Measurements from ENCODE around the gene VPS25. TPM values are rescaled to one million over a fixed set of nuclear protein-coding genes. Genes with fewer than 3 reads are reported as not detected.

Gene VPS25
- total RNA-seq, 4 donors from 2014 or later, result 44.3 to 53.4 (median 48.4) TPM

Small RNA genes within 50 kb of the gene (small RNA-seq; reads per million reads assigned to genes)
- gene HMGN2P15 (not detected), gene MIR6781 (not detected)

Other genes starting within 250 kb of the VPS25 start
- 10 to 100 TPM; 48.5 to 80.9 (median 57.3) TPM for gene NAGLU, start 237.2 kb upstream of the VPS25 start, total RNA-seq
- gene HSD17B1, start 220.5 kb upstream of the VPS25 start, total RNA-seq, result 1 to 10 TPM; 1.6 to 8.7 (median 3.4) TPM
- 10 to 100 TPM; 21.8 to 33.5 (median 26.2) TPM for gene COASY, start 211.3 kb upstream of the VPS25 start, total RNA-seq
- gene MLX, start 206.3 kb upstream of the VPS25 start, total RNA-seq, result 10 to 100 TPM; 41.8 to 53.0 (median 50.3) TPM
- gene PSMC3IP, start 195.7 kb upstream of the VPS25 start, total RNA-seq, result 1 to 10 TPM; 1.7 to 4.7 (median 3.3) TPM
- gene RETREG3, start 164.1 kb upstream of the VPS25 start, total RNA-seq, result 10 to 100 TPM; 37.0 to 70.3 (median 55.5) TPM
- gene TUBG1, start 163.8 kb upstream of the VPS25 start, total RNA-seq, result 10 to 100 TPM; 19.8 to 45.8 (median 27.1) TPM
- 10 to 100 TPM; 16.5 to 27.9 (median 20.0) TPM for gene TUBG2, start 114.2 kb upstream of the VPS25 start, total RNA-seq
- 10 to 100 TPM in 3 of 4 donors, 1 to 10 TPM in 1; 3.8 to 29.6 (median 12.1) TPM for gene PLEKHH3, start 96.5 kb upstream of the VPS25 start, total RNA-seq
- 1 to 10 TPM in 3 of 4 donors, not detected in 1; 1.3 to 3.0 (median 1.9) TPM for gene CCR10, start 91.6 kb upstream of the VPS25 start, total RNA-seq
- 1 to 10 TPM; 1.8 to 9.0 (median 4.2) TPM for gene CNTNAP1, start 90.9 kb upstream of the VPS25 start, total RNA-seq
- 10 to 100 TPM; 42.0 to 91.1 (median 50.9) TPM for gene EZH1, start 28.4 kb upstream of the VPS25 start, total RNA-seq
- 10 to 100 TPM; 51.3 to 90.6 (median 68.1) TPM for gene RAMP2, start 12.2 kb upstream of the VPS25 start, total RNA-seq
- gene WNK4, start 7.2 kb downstream of the VPS25 start, total RNA-seq, result 1 to 10 TPM in 2 of 4 donors, under 1 TPM in 2; 0.50 to 3.9 (median 1.4) TPM
- 10 to 100 TPM; 39.9 to 82.7 (median 71.2) TPM for gene COA3, start 25.3 kb downstream of the VPS25 start, total RNA-seq
- 1 to 10 TPM in 1 of 4 donors, under 1 TPM in 1, not detected in 2; 0.09 to 2.9 TPM for gene CNTD1, start 25.4 kb downstream of the VPS25 start, total RNA-seq
- gene BECN1, start 50.8 kb downstream of the VPS25 start, total RNA-seq, result 100 to 1,000 TPM in 1 of 4 donors, 10 to 100 TPM in 3; 75.0 to 118 (median 88.7) TPM
- 100 to 1,000 TPM in 1 of 4 donors, 10 to 100 TPM in 3; 72.1 to 122 (median 77.8) TPM for gene PSME3, start 59.9 kb downstream of the VPS25 start, total RNA-seq
- 10 to 100 TPM in 1 of 4 donors, 1 to 10 TPM in 3; 3.2 to 12.5 (median 5.4) TPM for gene AOC2, start 71.1 kb downstream of the VPS25 start, total RNA-seq
- gene AOC3, start 77.8 kb downstream of the VPS25 start, total RNA-seq, result 100 to 1,000 TPM; 106 to 221 (median 175) TPM
- gene G6PC1, start 127.3 kb downstream of the VPS25 start, total RNA-seq, result not detected
- 10 to 100 TPM; 17.8 to 36.0 (median 20.2) TPM for gene AARSD1, start 191.0 kb downstream of the VPS25 start, total RNA-seq
- gene PTGES3L, start 206.6 kb downstream of the VPS25 start, total RNA-seq, result 1 to 10 TPM in 1 of 4 donors, not detected in 3; 1.2 TPM
- gene RUNDC1, start 207.1 kb downstream of the VPS25 start, total RNA-seq, result 10 to 100 TPM in 2 of 4 donors, 1 to 10 TPM in 2; 8.5 to 12.4 (median 10.6) TPM
- gene RPL27, start 225.0 kb downstream of the VPS25 start, total RNA-seq, result 1,000 to 10,000 TPM in 3 of 4 donors, 100 to 1,000 TPM in 1; 852 to 1,453 (median 1,237) TPM
- 100 to 1,000 TPM in 1 of 4 donors, 10 to 100 TPM in 3; 29.1 to 108 (median 34.4) TPM for gene IFI35, start 233.3 kb downstream of the VPS25 start, total RNA-seq
- gene VAT1, start 248.9 kb downstream of the VPS25 start, total RNA-seq, result 100 to 1,000 TPM; 147 to 304 (median 233) TPM

Measured in omental fat pad (tissue), 4 donors.